Loucy (cell line): ENCODE measurements around the gene RPS6KA1.

Experiments used
- H2AFZ ChIP-seq: fragments of 200-600 bp; sonication (generic); 2 replicates; pipeline ENCODE4 v1.6.0; 2016; ENCODE audit warnings: antibody characterized with exemption, mild to moderate bottlenecking, low read length, moderate library complexity
- H3F3A ChIP-seq: fragments of 200-600 bp; 2 replicates; pipeline ENCODE4 v1.6.0; 2016; ENCODE audit warnings: antibody characterized with exemption, low read depth, mild to moderate bottlenecking
- H3K27me3 ChIP-seq: fragments of 200-600 bp; sonication (generic); 2 replicates; pipeline ENCODE4 v1.6.1; 2014; ENCODE audit warnings: low read length, mild to moderate bottlenecking; ENCODE audit not compliant: insufficient read depth, poor library complexity, severe bottlenecking
- H3K36me3 ChIP-seq: fragments of 200-600 bp; sonication (generic); 2 replicates; pipeline ENCODE4 v1.6.1; 2016; ENCODE audit warnings: low read length; ENCODE audit not compliant: insufficient read depth
- H3K4me1 ChIP-seq: fragments of 200-600 bp; sonication (generic); 2 replicates; pipeline ENCODE4 v1.5.1; 2014; ENCODE audit warnings: low read length, mild to moderate bottlenecking; ENCODE audit not compliant: insufficient read depth, poor library complexity, severe bottlenecking
- H3K4me2 ChIP-seq: fragments of 200-600 bp; sonication (generic); 2 replicates; pipeline ENCODE4 v1.6.0; 2014; ENCODE audit warnings: antibody characterized with exemption, low read length, low read depth, mild to moderate bottlenecking; ENCODE audit not compliant: poor library complexity, severe bottlenecking
- H3K4me3 ChIP-seq: fragments of 200-600 bp; sonication (generic); 2 replicates; pipeline ENCODE4 v1.5.1; 2014; ENCODE audit warnings: low read length, mild to moderate bottlenecking, mixed read lengths; ENCODE audit not compliant: poor library complexity, severe bottlenecking
- H3K79me2 ChIP-seq: fragments of 200-600 bp; sonication (generic); 2 replicates; pipeline ENCODE4 v1.6.1; 2014; ENCODE audit warnings: low read length; ENCODE audit not compliant: insufficient read depth
- H3K9ac ChIP-seq: fragments of 200-600 bp; sonication (generic); 2 replicates; pipeline ENCODE4 v1.6.0; 2014; ENCODE audit warnings: mild to moderate bottlenecking, low read depth, low read length, moderate library complexity; ENCODE audit not compliant: poor library complexity, severe bottlenecking
- H3K9me2 ChIP-seq: fragments of 200-600 bp; sonication (generic); replicated peaks from 2 replicates; pipeline ENCODE4 v1.6.1; 2016; ENCODE audit warnings: low read depth, low read length, mixed read lengths
- H3K9me3 ChIP-seq: fragments of 200-600 bp; sonication (generic); 2 replicates; pipeline ENCODE4 v1.6.1; 2014; ENCODE audit warnings: mild to moderate bottlenecking, antibody characterized with exemption, low read length, low read depth; ENCODE audit not compliant: insufficient read depth
- H4K20me1 ChIP-seq: fragments of 200-600 bp; sonication (generic); 2 replicates; pipeline ENCODE4 v1.6.0; 2014; ENCODE audit warnings: antibody characterized with exemption, low read length, mild to moderate bottlenecking; ENCODE audit not compliant: insufficient read depth, poor library complexity, severe bottlenecking
- EZH2phosphoT487 ChIP-seq: fragments of 200-600 bp; IDR thresholded peaks from 2 replicates; pipeline ENCODE4 v1.6.1; 2018; ENCODE audit warnings: antibody characterized with exemption, mild to moderate bottlenecking, moderate library complexity, borderline replicate concordance
- TF ChIP-seq, protein P1 (sequence below): fragments of 200-600 bp; sonication (generic); conservative IDR thresholded peaks from 2 replicates; pipeline ENCODE4 v1.5.1; 2014; ENCODE audit warnings: mild to moderate bottlenecking, antibody characterized with exemption, low read length

Gene RPS6KA1

DNA sequence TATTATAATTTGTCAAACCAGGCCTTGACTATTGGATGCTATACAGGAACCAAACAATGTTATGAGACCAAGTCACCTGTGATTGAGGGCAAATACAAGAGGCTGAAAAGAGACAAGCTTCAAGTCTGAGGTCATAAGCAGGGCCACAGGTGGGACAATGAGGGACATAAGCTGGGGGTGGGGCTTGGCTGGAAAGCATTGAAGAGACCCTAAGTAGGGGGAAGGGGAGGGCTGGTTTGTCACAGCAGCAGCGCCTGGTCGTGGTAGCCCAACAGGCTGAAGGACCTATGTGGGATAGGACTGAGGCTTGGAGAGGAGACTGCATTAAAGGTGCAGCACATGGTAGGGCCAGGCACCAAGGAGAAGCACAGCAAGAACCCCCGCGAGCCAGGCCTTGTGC is 39.4 kb upstream of the RPS6KA1 start:
- no peak overlapping the region for H3K4me3 ChIP-seq
- H3K79me2 ChIP-seq, result no peaks in the 10 kb centered on the region
- no peaks in the 10 kb centered on the region for H3K9me3 ChIP-seq
- H3K4me2 ChIP-seq, result no peak overlapping the region
- no peak overlapping the region for H2AFZ ChIP-seq
- no peaks in the 10 kb centered on the region for H3K9me2 ChIP-seq
- no peaks in the 10 kb centered on the region for H4K20me1 ChIP-seq
- H3K27me3 ChIP-seq, result no peaks in the 10 kb centered on the region
- no peaks in the 10 kb centered on the region for H3K36me3 ChIP-seq
- H3K9ac ChIP-seq, result no peak overlapping the region
- H3K4me1 ChIP-seq, result no peaks in the 10 kb centered on the region
- no peaks in the 10 kb centered on the region for H3F3A ChIP-seq
- TF ChIP-seq, protein P1, sequence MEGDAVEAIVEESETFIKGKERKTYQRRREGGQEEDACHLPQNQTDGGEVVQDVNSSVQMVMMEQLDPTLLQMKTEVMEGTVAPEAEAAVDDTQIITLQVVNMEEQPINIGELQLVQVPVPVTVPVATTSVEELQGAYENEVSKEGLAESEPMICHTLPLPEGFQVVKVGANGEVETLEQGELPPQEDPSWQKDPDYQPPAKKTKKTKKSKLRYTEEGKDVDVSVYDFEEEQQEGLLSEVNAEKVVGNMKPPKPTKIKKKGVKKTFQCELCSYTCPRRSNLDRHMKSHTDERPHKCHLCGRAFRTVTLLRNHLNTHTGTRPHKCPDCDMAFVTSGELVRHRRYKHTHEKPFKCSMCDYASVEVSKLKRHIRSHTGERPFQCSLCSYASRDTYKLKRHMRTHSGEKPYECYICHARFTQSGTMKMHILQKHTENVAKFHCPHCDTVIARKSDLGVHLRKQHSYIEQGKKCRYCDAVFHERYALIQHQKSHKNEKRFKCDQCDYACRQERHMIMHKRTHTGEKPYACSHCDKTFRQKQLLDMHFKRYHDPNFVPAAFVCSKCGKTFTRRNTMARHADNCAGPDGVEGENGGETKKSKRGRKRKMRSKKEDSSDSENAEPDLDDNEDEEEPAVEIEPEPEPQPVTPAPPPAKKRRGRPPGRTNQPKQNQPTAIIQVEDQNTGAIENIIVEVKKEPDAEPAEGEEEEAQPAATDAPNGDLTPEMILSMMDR, result no peak

DNA sequence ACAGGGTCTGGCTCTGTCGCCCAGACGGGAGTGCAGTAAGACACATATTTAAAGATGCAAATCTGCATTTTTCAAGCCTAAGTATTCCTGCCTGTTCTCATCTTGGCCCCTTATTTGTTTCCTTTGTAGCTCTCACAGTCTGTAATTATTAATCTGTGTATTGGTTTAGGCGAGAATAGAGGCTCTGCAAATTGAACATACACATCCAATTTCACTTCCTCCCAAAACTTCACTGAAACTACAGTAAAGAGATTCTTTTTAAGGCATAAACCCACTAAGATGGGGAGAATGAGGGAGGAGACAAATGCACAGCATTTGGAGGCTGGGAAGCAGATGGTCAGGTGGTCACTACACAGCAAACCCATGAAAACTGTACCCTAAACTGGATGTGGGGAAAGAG is 36.3 kb upstream of the RPS6KA1 start:
- H3K4me1 ChIP-seq, result no peaks in the 10 kb centered on the region
- no peak overlapping the region for H3K4me3 ChIP-seq
- H3F3A ChIP-seq, result no peaks in the 10 kb centered on the region
- H3K36me3 ChIP-seq, result no peaks in the 10 kb centered on the region
- no peaks in the 10 kb centered on the region for H4K20me1 ChIP-seq
- H3K4me2 ChIP-seq, result no peak overlapping the region
- no peak overlapping the region for H3K9ac ChIP-seq
- H3K27me3 ChIP-seq, result no peaks in the 10 kb centered on the region
- TF ChIP-seq, protein P1, result no peak
- no peak for TF ChIP-seq EZH2phosphoT487
- no peak overlapping the region for H2AFZ ChIP-seq
- H3K9me2 ChIP-seq, result no peaks in the 10 kb centered on the region
- H3K9me3 ChIP-seq, result no peaks in the 10 kb centered on the region
- no peaks in the 10 kb centered on the region for H3K79me2 ChIP-seq

DNA sequence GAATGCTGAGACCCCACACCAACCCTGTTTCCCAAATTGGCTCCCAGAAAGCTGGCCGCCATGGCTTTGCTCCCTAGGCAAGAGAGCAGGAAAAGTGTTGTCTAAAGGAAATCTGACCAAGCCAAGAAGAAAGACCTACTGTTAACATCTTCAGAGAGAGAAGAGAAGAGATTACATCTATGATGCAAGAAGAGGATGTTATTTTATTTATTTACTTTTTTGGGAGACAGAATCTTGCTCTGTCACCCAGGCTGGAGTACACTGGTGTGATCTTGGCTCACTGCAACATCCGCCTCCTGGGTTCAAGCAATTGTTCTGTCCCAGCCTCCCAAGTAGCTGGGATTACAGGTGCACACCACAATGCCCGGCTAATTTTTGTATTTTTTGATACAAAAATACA is 35.6 kb upstream of the RPS6KA1 start:
- Histone ChIP-seq H3K4me1 (no peaks in the 10 kb centered on the region), H3K36me3 (no peaks in the 10 kb centered on the region), H3K27me3 (no peaks in the 10 kb centered on the region), H3K9me3 (no peaks in the 10 kb centered on the region), H3F3A (no peaks in the 10 kb centered on the region), H2AFZ (no peak overlapping the region), H3K9me2 (no peaks in the 10 kb centered on the region), H4K20me1 (no peaks in the 10 kb centered on the region), H3K79me2 (no peaks in the 10 kb centered on the region), H3K9ac (no peak overlapping the region), H3K4me3 (no peak overlapping the region), H3K4me2 (no peak overlapping the region)
- TF ChIP-seq EZH2phosphoT487, result no peak
- TF ChIP-seq, protein P1, result no peak
